Testis (tissue), 3 donors: ENCODE results near the gene MEF2C. TPM values are rescaled to one million over a fixed set of nuclear protein-coding genes. Genes with fewer than 3 reads are reported as not detected.

Source experiments
- DNase-seq: peaks from one replicate; pipeline ENCODE4 v3.0.0-alpha.2; 2019
- H3K27ac ChIP-seq, 2 donors: fragments of 200-600 bp; sonication (generic); one replicate each; pipeline ENCODE4 v1.5.1; 2019
- H3K27me3 ChIP-seq: fragments of 200-600 bp; sonication (generic); one replicate; pipeline ENCODE4 v1.5.1; 2019
- H3K36me3 ChIP-seq: fragments of 200-600 bp; sonication (generic); one replicate; pipeline ENCODE4 v1.5.1; 2017; ENCODE audit warnings: low read depth; ENCODE audit errors: missing control alignments
- H3K4me1 ChIP-seq: fragments of 200-600 bp; sonication (generic); one replicate; pipeline ENCODE4 v1.5.1; 2019
- H3K4me3 ChIP-seq, 2 donors: fragments of 200-600 bp; sonication (generic); one replicate each; pipeline ENCODE4 v1.5.1; 2017 to 2019
- H3K9me3 ChIP-seq: fragments of 200-600 bp; sonication (generic); one replicate; pipeline ENCODE4 v1.5.1; 2017
- CTCF ChIP-seq, 3 experiments: fragments of 450-650 bp in 2 of 3; fragments of 200-600 bp in 1 of 3; sonication (generic) in 1 of 3; IDR thresholded peaks; one replicate each; pipeline ENCODE4 v1.5.1; 2016 to 2019; ENCODE audit warnings: antibody characterized with exemption in 3 of 3, mild to moderate bottlenecking in 2 of 3, moderate library complexity in 1 of 3
- POLR2A ChIP-seq: fragments of 450-650 bp; IDR thresholded peaks from one replicate; pipeline ENCODE4 v1.6.1; 2017; ENCODE audit warnings: antibody characterized with exemption, mild to moderate bottlenecking, moderate library complexity
- WGBS, 2 donors: methylation state at CpG; one replicate each; pipeline ENCODE4 v1.1.5; 2018; 5-methylcytosine and 5-hydroxymethylcytosine counted together
- intact Hi-C: fragments of 100-400 bp; cut with DNase I; formaldehyde crosslinking; loops from one replicate; pipeline ENCODE4 v1.15.1; 2023; ENCODE audit warnings: low total_unique reads
- polyA plus RNA-seq: library from polyadenylated mRNA; stranded (reverse); fragments of 350-450 nt; fragmentation: Illumina TruSeq; extraction: RNeasy Lipid Tissue Mini Kit (QIAGEN cat#74804); gene quantifications from one replicate; pipeline ENCODE4 v1.2.3, GENCODE V29; 2014; ENCODE audit warnings: low read depth, low replicate concordance; ENCODE audit not compliant: insufficient read depth
- total RNA-seq, 2 donors: library from RNA; depleted of rRNA; stranded (reverse); fragments of >200 nt; gene quantifications; one replicate each; pipeline ENCODE4 v1.2.3, GENCODE V29; 2016

The MEF2C gene
- total and polyA plus RNA-seq, 3 donors from 2014 or later: 18.3 to 53.1 (median 19.9) TPM

GRCh38 chr5:88696466-88696865 is 186.5 kb downstream of the MEF2C start:
- Histone ChIP-seq H3K27me3 (no peaks in the 10 kb centered on the region), H3K36me3 (no peaks in the 10 kb centered on the region), H3K4me1 (peaks cover 9% of the 10 kb centered on the region), H3K4me3 (no peak overlapping the region), H3K27ac (no peak overlapping the region), H3K9me3 (no peaks in the 10 kb centered on the region)
- intact Hi-C loops: no loop called here
- no peak for DNase-seq
- no peak for TF ChIP-seq POLR2A
- no peak for TF ChIP-seq CTCF (IDR thresholded peaks at IDR 0.05)

GRCh38 chr5:88695931-88696330 is 187.1 kb downstream of the MEF2C start:
- TF ChIP-seq POLR2A (no peak), CTCF (IDR thresholded peaks at IDR 0.05) (no peak)
- H3K9me3 ChIP-seq: no peaks in the 10 kb centered on the region
- H3K27ac ChIP-seq: no peak overlapping the region

GRCh38 chr5:88695232-88695631 is 187.8 kb downstream of the MEF2C start:
- no peaks in the 10 kb centered on the region for H3K27me3 ChIP-seq
- 7 to 8% methylated on average over 15 to 19 of the region's 19 CpGs for WGBS, 2 donors
- H3K27ac ChIP-seq: no peak overlapping the region
- H3K4me3 ChIP-seq: no peak overlapping the region
- no peaks in the 10 kb centered on the region for H3K36me3 ChIP-seq
- intact Hi-C loops: no loop called here
- peaks cover 12% of the 10 kb centered on the region for H3K4me1 ChIP-seq
- no peak for DNase-seq
- no peaks in the 10 kb centered on the region for H3K9me3 ChIP-seq
- TF ChIP-seq CTCF (IDR thresholded peaks at IDR 0.05) (no peak), POLR2A (no peak)

More at GRCh38 chr5:88695931-88696330, 187.1 kb downstream of the MEF2C start:
- intact Hi-C loops: no loop called here
- no peak for DNase-seq
- Histone ChIP-seq H3K4me3 (no peak overlapping the region), H3K36me3 (no peaks in the 10 kb centered on the region), H3K4me1 (peaks cover 9% of the 10 kb centered on the region), H3K27me3 (no peaks in the 10 kb centered on the region)
- 12 to 27% methylated on average over 3 of the region's 3 CpGs for WGBS, 2 donors

- no peak for DNase-seq
- intact Hi-C loops: no loop called here
- TF ChIP-seq CTCF (IDR thresholded peaks at IDR 0.05) (no peak), POLR2A (no peak)
- no peaks in the 10 kb centered on the region for H3K36me3 ChIP-seq
- no peaks in the 10 kb centered on the region for H3K27me3 ChIP-seq
- H3K27ac ChIP-seq: no peak overlapping the region
- H3K9me3 ChIP-seq: no peaks in the 10 kb centered on the region
- no peak overlapping the region for H3K4me3 ChIP-seq
- 4 to 8% methylated on average over 28 of the region's 28 CpGs for WGBS, 2 donors
- H3K4me1 ChIP-seq: peaks cover 12% of the 10 kb centered on the region
These were observed 188.8 kb downstream of the MEF2C start for GRCh38 chr5:88694023-88694679.
